Effector memory CD4-positive, alpha-beta T cell (primary cell): ENCODE measurements around the gene CAMTA1.

ENCODE experiments used
- DNase-seq, 3 donors: peaks; one replicate each; pipeline ENCODE4 v3.0.0-alpha.2; 2020
- H3K27ac ChIP-seq: 2 replicates; pipeline ENCODE4 v1.7.0; 2013; ENCODE audit warnings: mild to moderate bottlenecking, low read length, moderate library complexity; ENCODE audit not compliant: insufficient read depth, poor library complexity, severe bottlenecking
- H3K27me3 ChIP-seq: replicated peaks from 2 replicates; pipeline ENCODE4 v1.7.0; 2013; ENCODE audit warnings: mild to moderate bottlenecking, low read length; ENCODE audit not compliant: insufficient read depth, control insufficient read depth, poor library complexity, severe bottlenecking
- H3K36me3 ChIP-seq: 2 replicates; pipeline ENCODE4 v1.7.0; 2013; ENCODE audit warnings: mild to moderate bottlenecking, low read length, moderate library complexity; ENCODE audit not compliant: control insufficient read depth, insufficient read depth
- H3K4me1 ChIP-seq: 2 replicates; pipeline ENCODE4 v1.7.0; 2013; ENCODE audit warnings: low read length, mild to moderate bottlenecking; ENCODE audit not compliant: control insufficient read depth, insufficient read depth, poor library complexity, severe bottlenecking
- H3K4me3 ChIP-seq: 2 replicates; pipeline ENCODE4 v1.7.0; 2013; ENCODE audit warnings: low read length, low read depth, mild to moderate bottlenecking; ENCODE audit not compliant: insufficient read depth, poor library complexity, severe bottlenecking
- H3K9me3 ChIP-seq: 2 replicates; pipeline ENCODE4 v1.7.0; 2013; ENCODE audit warnings: mild to moderate bottlenecking, low read length, moderate library complexity; ENCODE audit not compliant: control insufficient read depth

The CAMTA1 gene

DNA sequence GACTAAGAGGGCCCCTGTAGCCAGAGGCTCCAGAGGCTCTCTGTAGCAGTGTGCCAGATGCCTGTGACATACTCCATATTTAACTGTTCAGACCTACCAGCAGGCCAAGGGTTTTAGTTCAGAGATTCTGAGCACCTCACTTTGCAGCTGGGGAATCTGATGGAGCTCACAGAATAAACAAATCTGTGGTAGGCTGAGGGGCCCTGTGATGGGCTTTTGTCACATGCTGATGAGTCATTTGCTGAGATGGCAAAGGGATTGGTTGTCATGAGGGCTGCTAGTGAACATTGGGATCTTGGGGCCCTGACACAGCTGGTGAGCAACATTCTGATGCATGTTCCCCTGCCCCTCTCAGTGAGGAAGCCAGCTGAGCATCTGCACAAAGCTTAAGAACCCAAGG, 482.2 kb downstream of the CAMTA1 start:
- peaks cover 5% of the 10 kb centered on the region for H3K9me3 ChIP-seq
- H3K27ac ChIP-seq, result no peak overlapping the region
- no peaks in the 10 kb centered on the region for H3K4me1 ChIP-seq
- H3K27me3 ChIP-seq, result no peaks in the 10 kb centered on the region
- DNase-seq, result no peak
- H3K36me3 ChIP-seq, result no peaks in the 10 kb centered on the region
- no peak overlapping the region for H3K4me3 ChIP-seq

DNA sequence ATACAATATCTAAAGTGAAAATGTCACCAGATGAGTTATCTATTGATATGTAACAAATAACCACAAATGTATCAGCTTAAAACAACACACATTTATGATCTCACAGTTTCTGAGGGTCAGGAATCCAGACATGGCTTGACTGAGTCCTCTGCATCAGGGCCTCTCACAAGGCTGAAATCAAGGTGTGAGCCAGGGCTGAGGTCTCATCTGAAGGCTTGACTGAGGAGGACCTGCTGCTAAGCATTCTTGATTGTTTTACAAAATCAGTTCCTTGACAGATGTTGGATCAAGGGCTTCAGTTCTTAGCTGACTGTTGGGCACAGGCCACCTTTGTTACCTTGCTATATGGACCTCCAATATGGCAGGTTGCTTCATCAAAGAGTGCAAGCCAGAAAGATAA, 483.7 kb downstream of the CAMTA1 start:
- Histone ChIP-seq H3K27ac (no peak overlapping the region), H3K4me1 (no peaks in the 10 kb centered on the region), H3K4me3 (no peak overlapping the region), H3K27me3 (no peaks in the 10 kb centered on the region), H3K36me3 (no peaks in the 10 kb centered on the region), H3K9me3 (peaks cover 5% of the 10 kb centered on the region)
- no peak for DNase-seq

DNA sequence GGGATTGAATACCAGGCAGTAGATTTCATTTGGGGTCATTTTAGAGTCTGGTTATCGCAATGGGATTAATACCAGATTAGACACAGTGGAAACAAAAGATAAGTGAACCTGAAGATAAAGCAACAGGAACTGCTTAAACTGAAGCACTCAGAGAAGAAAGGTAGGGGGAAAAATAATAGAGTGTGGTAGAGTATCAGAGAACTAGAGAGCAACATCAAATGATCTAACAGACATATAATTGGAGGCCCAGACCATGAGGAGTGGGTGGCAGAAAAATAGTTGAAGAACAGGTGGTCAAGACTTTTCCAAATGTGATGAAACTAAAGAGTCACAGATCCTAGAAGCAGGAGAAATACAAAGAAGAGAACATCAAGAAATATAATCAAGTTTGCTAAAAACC, 484.3 kb downstream of the CAMTA1 start:
- H3K4me1 ChIP-seq, result no peaks in the 10 kb centered on the region
- no peaks in the 10 kb centered on the region for H3K27me3 ChIP-seq
- peaks cover 5% of the 10 kb centered on the region for H3K9me3 ChIP-seq
- H3K4me3 ChIP-seq, result no peak overlapping the region
- no peak for DNase-seq
- H3K27ac ChIP-seq, result no peak overlapping the region
- no peaks in the 10 kb centered on the region for H3K36me3 ChIP-seq

DNA sequence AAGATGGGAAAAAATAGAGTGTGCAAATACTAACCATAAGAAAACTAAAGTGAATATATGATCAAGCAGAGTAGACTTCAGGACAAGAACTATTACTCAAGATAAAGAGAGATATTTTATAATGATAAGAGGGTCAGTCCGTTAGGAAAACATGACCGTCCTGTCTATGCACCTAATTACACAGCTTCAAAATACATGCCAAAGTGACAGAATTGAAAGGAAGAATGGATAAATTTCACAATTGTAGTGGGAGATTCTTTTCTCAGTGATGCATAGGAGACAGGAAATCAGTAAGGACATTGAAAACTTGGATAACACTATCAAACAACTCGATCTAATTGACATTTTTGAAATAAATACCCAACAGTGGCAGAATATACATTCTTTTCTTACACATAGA, 489.0 kb downstream of the CAMTA1 start:
- Histone ChIP-seq H3K9me3 (peaks cover 2% of the 10 kb centered on the region), H3K4me3 (no peak overlapping the region), H3K27me3 (no peaks in the 10 kb centered on the region), H3K27ac (no peak overlapping the region), H3K4me1 (no peaks in the 10 kb centered on the region), H3K36me3 (no peaks in the 10 kb centered on the region)
- DNase-seq, result no peak

DNA sequence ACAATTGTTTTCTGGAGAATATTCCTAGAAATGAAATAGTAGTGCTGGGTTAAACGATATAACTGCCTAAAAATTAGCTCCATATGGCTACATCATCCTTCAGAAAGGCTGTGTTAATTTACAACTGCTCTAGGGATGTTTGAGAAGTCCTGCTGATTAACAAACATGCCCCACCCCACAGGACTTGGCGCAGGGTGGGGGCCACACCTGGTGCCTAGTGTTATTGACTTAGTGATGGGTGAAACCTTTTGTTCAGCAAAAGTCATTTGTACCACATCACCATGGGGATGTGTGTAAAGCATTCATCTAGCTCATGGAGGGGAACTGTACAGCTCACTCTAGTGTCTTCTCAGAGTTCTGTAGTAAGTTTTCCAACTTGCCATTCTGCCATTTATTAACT, 492.8 kb downstream of the CAMTA1 start:
- H3K27me3 ChIP-seq, result no peaks in the 10 kb centered on the region
- no peak overlapping the region for H3K27ac ChIP-seq
- H3K4me1 ChIP-seq, result no peaks in the 10 kb centered on the region
- no peak overlapping the region for H3K4me3 ChIP-seq
- H3K36me3 ChIP-seq, result no peaks in the 10 kb centered on the region
- no peak for DNase-seq
- H3K9me3 ChIP-seq, result no peaks in the 10 kb centered on the region

DNA sequence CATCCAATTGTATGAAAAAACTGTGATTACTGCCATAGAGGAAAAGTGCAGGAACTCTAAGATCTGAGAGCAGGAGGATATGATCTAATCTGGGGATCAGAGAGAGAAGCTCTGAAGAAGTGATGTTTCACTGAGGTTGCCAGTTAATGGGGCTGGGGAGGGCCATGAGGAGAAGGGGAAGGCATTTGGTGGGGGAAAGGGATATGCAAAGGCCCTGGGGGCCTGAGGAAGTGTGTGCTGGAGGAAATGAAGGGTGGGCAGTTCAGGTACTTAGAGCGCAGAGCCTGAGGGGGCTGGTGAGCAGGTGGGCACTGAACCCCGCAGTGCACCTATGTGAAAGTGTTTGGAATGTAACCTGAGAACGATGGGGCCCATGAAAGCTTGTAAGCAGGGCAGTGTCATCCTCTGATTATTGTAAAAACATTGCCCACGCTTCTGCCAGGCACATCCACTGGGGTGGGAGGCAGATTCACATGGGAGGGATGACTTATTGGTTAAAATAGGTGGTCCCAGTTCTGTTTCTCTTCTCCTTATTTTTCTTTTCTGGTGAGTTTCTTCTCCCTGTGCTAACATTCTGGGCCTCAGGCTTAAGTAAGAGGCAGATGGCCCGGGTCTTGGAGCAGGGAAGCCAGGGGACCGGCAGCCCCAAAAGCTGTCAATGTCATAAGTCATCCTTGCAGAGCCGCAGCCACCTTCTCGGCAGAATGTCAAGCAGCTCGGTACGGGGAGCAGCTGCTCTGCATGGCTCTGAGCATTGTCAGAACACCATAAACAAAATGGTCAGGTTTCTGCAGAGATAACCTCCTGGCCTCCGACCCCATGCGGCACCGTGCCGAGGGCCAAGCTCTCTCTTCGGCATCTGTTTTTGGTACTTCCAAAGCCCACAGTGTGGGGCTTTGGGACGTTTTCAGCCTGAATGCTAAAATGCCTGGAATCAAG, 493.8 kb downstream of the CAMTA1 start:
- Histone ChIP-seq H3K27ac (no peak overlapping the region), H3K36me3 (no peaks in the 10 kb centered on the region), H3K4me3 (no peak overlapping the region)

DNA sequence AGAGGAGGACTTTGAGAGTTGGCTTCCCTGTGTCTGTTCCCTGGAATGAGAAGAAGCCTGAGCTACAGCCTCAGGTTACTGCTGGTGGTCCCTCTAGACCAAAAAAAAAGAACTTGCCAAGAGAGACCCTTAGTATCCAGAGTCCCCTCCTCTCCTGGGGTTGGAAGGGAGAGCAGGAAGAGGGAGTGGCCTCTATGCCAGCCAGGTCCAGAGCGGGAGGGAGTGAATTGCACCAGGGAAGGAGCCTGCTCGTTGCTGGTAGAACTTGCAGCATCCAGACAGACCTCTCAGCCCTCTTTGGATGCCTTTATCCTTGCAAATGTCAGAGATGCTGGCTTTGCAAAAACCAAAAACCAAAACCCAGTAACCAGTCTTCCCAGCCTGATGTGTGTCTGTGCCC, 494.5 kb downstream of the CAMTA1 start:
- Histone ChIP-seq H3K27ac (no peak overlapping the region), H3K9me3 (no peaks in the 10 kb centered on the region), H3K27me3 (no peaks in the 10 kb centered on the region), H3K4me1 (no peaks in the 10 kb centered on the region), H3K4me3 (no peak overlapping the region), H3K36me3 (no peaks in the 10 kb centered on the region)
- no peak for DNase-seq

More for the DNA sequence above, 493.8 kb downstream of the CAMTA1 start:
- H3K4me1 ChIP-seq, result no peaks in the 10 kb centered on the region
- H3K9me3 ChIP-seq, result no peaks in the 10 kb centered on the region
- no peaks in the 10 kb centered on the region for H3K27me3 ChIP-seq
- DNase-seq, result no peak

DNA sequence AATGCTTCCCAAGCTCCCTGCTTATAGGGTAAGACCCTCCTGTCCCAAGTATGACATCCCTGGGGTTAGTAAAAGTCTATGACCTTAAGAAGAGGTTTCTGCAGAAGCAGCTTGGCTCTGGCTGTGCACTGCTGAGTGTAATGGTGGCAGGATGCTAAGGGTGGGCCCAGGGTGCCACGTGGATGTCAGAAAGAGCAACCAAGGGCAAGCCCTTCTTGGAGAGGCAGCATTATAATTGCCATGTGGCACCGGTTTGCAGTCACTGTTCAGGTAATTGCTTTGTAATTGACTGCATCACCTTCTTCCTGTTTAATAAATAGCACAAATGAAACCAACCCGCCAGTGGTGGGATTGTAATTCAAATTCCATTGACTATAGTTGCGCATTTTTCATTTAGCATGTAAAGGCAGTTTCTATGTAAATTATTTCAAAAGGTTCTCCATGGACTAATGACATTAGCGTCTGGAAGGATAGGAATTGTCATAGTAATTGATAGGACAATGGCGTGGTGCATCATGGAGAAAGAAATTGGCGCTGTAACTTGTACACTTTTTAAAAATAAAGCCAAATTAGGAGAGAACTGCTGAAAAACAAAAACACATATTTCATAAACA, 495.2 kb downstream of the CAMTA1 start:
- Histone ChIP-seq H3K4me1 (no peaks in the 10 kb centered on the region), H3K36me3 (no peaks in the 10 kb centered on the region), H3K27me3 (no peaks in the 10 kb centered on the region), H3K27ac (no peak overlapping the region), H3K4me3 (no peak overlapping the region), H3K9me3 (no peaks in the 10 kb centered on the region)
- no peak for DNase-seq

DNA sequence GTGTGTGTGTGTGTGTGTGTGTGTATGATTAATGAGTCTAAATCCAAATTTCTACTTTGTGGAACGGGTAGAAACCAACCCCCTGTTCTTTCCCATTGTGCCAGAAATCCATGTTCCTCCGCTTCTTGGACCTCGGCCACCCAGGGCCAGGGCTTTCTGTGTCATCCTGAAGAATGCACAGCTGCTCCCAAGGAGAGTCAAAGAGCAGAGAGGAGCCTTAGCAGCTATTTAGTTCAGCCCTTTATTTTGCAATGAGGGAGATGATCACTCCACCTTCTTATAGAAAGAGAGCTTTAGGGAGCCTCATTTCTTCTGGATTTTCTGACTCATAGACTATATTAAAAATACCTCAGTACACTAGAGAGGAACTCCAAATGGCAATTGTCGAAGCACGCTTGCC, 496.6 kb downstream of the CAMTA1 start:
- Histone ChIP-seq H3K4me1 (no peaks in the 10 kb centered on the region), H3K9me3 (no peaks in the 10 kb centered on the region)

DNA sequence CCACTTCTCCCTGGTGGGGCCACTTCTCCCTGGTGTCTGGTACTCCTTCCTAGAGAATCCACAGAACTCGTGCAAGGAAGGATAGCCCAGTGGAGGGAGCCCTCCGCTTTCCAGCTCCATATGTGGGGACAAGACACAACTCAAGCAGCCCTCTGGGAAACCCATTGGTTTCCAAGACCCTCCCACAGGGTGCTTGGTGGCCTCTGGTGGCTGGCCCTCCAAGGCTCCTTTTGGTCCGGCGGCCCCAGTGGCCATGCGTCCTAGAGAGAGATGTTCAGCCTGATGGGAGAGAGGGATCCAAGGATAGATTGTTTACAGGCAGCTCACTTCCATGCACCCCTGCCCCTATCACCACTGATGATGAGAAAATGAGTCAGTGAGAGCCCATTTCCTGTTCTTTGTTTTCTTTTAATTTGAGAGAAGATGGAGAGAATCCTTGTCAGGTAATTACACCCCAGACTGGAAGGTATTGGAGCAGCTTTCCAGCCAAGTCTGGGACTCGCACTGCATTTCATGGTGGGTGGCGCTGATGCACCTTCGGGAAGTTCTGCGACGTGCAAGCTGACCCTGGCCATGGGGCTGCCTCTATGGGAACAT, 499.7 kb downstream of the CAMTA1 start:
- Histone ChIP-seq H3K9me3 (no peaks in the 10 kb centered on the region), H3K4me1 (no peaks in the 10 kb centered on the region), H3K4me3 (no peak overlapping the region), H3K27me3 (no peaks in the 10 kb centered on the region), H3K27ac (no peak overlapping the region), H3K36me3 (no peaks in the 10 kb centered on the region)
- DNase-seq, result no peak

More for the DNA sequence above, 496.6 kb downstream of the CAMTA1 start:
- Histone ChIP-seq H3K27ac (no peak overlapping the region), H3K36me3 (no peaks in the 10 kb centered on the region), H3K27me3 (no peaks in the 10 kb centered on the region), H3K4me3 (no peak overlapping the region)
- no peak for DNase-seq
